Measurements from ENCODE around the gene HECTD2. TPM values are rescaled to one million over a fixed set of nuclear protein-coding genes. Genes with fewer than 3 reads are reported as not detected.

The HECTD2 gene
- total and polyA plus RNA-seq, 2 of the 8 experiments (the other 6 are each of a cell fraction or from before 2014, with no cell fraction given), result 5.7 to 11.9 TPM

- H2BK120ac ChIP-seq (replicated peaks; ENCODE audit: low read depth, low read length), result no peak overlapping the region
- H3K23ac ChIP-seq (ENCODE audit: insufficient read length), result no peak overlapping the region
- DNase-seq (ENCODE audit: low read depth in 1 of 2, low spot score in 2 of 2) (no peak), FAIRE-seq (no peak)
- H3K36me3 ChIP-seq (ENCODE audit: control insufficient read depth in 2 of 4, insufficient read depth in 4 of 4, low read length in 3 of 4), result no peaks in the 10 kb centered on the region
- no peak overlapping the region for H3K4me3 ChIP-seq (ENCODE audit: extremely low read depth in 1 of 4, insufficient read depth in 2 of 4, low read depth in 3 of 4, low read length in 4 of 4)
- no peak overlapping the region for H2AK5ac ChIP-seq (ENCODE audit: low read depth, low read length)
- ChIA-PET POLR2A (ENCODE audit: partially characterized antibody) (no interaction called here), CTCF (ENCODE audit: partially characterized antibody) (no interaction called here)
- H3K79me2 ChIP-seq (ENCODE audit: control insufficient read depth in 1 of 2, insufficient read depth in 2 of 2, low read length in 2 of 2), result no peaks in the 10 kb centered on the region
- H2BK20ac ChIP-seq (ENCODE audit: low read length), result no peak overlapping the region
- no peaks in the 10 kb centered on the region for H3K79me1 ChIP-seq (ENCODE audit: low read depth, low read length)
- H2BK12ac ChIP-seq (ENCODE audit: low read depth, low read length), result no peak overlapping the region
- no peaks in the 10 kb centered on the region for H3K23me2 ChIP-seq (ENCODE audit: low read depth, low read length)
- no peak overlapping the region for H4K8ac ChIP-seq (ENCODE audit: extremely low read depth, insufficient read depth, low read length)
- H3K27ac ChIP-seq (ENCODE audit: low read depth, low read length), result no peak overlapping the region
- no peak overlapping the region for H2BK15ac ChIP-seq (ENCODE audit: low read length)
- H3K27me3 ChIP-seq (replicated peaks in 1 of 4; ENCODE audit: control insufficient read depth in 3 of 4, extremely low read depth in 1 of 4, insufficient read depth in 3 of 4, low read length in 3 of 4), result no peaks in the 10 kb centered on the region
- no peak overlapping the region for H2BK5ac ChIP-seq (ENCODE audit: low read depth, low read length)
- H3K4me2 ChIP-seq (ENCODE audit: insufficient read depth in 1 of 2, low read depth in 2 of 2, low read length in 2 of 2), result no peak overlapping the region
- H3K14ac ChIP-seq (ENCODE audit: insufficient read length), result no peak overlapping the region
- H4K5ac ChIP-seq (ENCODE audit: insufficient read length, low read depth, low read length), result no peak overlapping the region
- H4K91ac ChIP-seq (replicated peaks; ENCODE audit: insufficient read length, low read length), result no peak overlapping the region
- H2AFZ ChIP-seq (ENCODE audit: low read length), result no peak overlapping the region
- no peaks in the 10 kb centered on the region for H4K20me1 ChIP-seq (replicated peaks in 1 of 2; ENCODE audit: control insufficient read depth in 1 of 2, insufficient read depth in 2 of 2, low read length in 2 of 2)
- H3K4me1 ChIP-seq (replicated peaks in 1 of 4; ENCODE audit: control insufficient read depth in 3 of 4, insufficient read depth in 4 of 4, low read length in 3 of 4), result no peaks in the 10 kb centered on the region
- H3K9me3 ChIP-seq (ENCODE audit: insufficient read depth in 2 of 2, low read depth in 1 of 2, low read length in 1 of 2), result no peaks in the 10 kb centered on the region
- H3K4ac ChIP-seq (replicated peaks; ENCODE audit: insufficient read length, low read depth, low read length), result no peak overlapping the region
- H3K9ac ChIP-seq (replicated peaks in 1 of 4; ENCODE audit: extremely low read depth in 1 of 4, low read depth in 3 of 4, low read length in 3 of 4), result no peak overlapping the region
- no peak overlapping the region for H3K56ac ChIP-seq (replicated peaks; ENCODE audit: insufficient read length, low read depth, low read length)
- H3K18ac ChIP-seq (ENCODE audit: extremely low read depth, low read length), result no peak overlapping the region
- TF ChIP-seq CHD7 (IDR thresholded peaks at IDR 0.05; ENCODE audit: insufficient replicate concordance, low read length) (no peak), RBBP5 (IDR thresholded peaks at IDR 0.05; ENCODE audit: borderline replicate concordance, low read depth, low read length) (no peak)
These were observed 43.0 kb upstream of the HECTD2 start for GRCh38 chr10:91367127-91367531.

Measured in H1 (cell line).